Measurements from ENCODE around the gene SNX2. TPM values are rescaled to one million over a fixed set of nuclear protein-coding genes. Genes with fewer than 3 reads are reported as not detected.
"Not testable (repeated sequence)": the region's sequence is repeated elsewhere in the genome, so short reads cannot be mapped to it uniquely, and the experiment has no call there.

SNX2 gene
- total RNA-seq, 1 donor from 2014 or later: 145 TPM

GRCh38 chr5:122756264-122756911 lies 18.5 kb upstream of the SNX2 start:
- CTCF ChIA-PET: interaction anchor here (1.0 to 1.3 kb wide), 2 partner anchors 52 to 54 kb away, joined by 3 to 4 read pairs; no protein-coding TSS in a partner anchor
- peak; percentile 86 for ATAC-seq (ENCODE audit: low read depth)
- Mint-ChIP-seq H3K36me3 (ENCODE audit: low read depth) (no peaks in the 10 kb centered on the region), H3K4me1 (peaks cover 28% of the 10 kb centered on the region), H3K27me3 (no peaks in the 10 kb centered on the region), H3K27ac (peak overlapping the region; percentile 72), H3K9me3 (no peaks in the 10 kb centered on the region), H3K4me3 (peak overlapping the region; percentile 1)
- no peak for DNase-seq
- TF ChIP-seq CTCF (IDR thresholded peaks at IDR 0.05): no peak
- intact Hi-C loops (cut with micrococcal nuclease): loop anchor here (1.0 kb wide), 4 partner anchors 11 to 54 kb away; no protein-coding TSS in a partner anchor
- POLR2A ChIA-PET: interaction anchor here (0.6 to 3.2 kb wide), 6 partner anchors 16 to 98 kb away, joined by 3 to 19 read pairs (median 4); partner anchors contain the start of gene SNX2

- ATAC-seq (ENCODE audit: low read depth) (peak; percentile 38), DNase-seq (no peak)
- Mint-ChIP-seq H3K4me3 (peak overlapping the region; percentile 3), H3K9me3 (no peaks in the 10 kb centered on the region), H3K27ac (peak overlapping the region; percentile 72), H3K36me3 (ENCODE audit: low read depth) (no peaks in the 10 kb centered on the region), H3K27me3 (no peaks in the 10 kb centered on the region), H3K4me1 (peaks cover 25% of the 10 kb centered on the region)
- no peak for TF ChIP-seq CTCF (IDR thresholded peaks at IDR 0.05)
- POLR2A ChIA-PET: interaction anchor here (1.1 to 3.2 kb wide), 3 partner anchors 18 to 53 kb away, joined by 3 to 19 read pairs (median 6); partner anchors contain the start of gene SNX2
- CTCF ChIA-PET: interaction anchor here (1.3 kb wide), 1 partner anchor 53 kb away, joined by 4 read pairs; no protein-coding TSS in a partner anchor
- intact Hi-C loops (cut with micrococcal nuclease): no loop called here
Observed at GRCh38 chr5:122757285-122757684, 17.6 kb upstream of the SNX2 start.

DNA sequence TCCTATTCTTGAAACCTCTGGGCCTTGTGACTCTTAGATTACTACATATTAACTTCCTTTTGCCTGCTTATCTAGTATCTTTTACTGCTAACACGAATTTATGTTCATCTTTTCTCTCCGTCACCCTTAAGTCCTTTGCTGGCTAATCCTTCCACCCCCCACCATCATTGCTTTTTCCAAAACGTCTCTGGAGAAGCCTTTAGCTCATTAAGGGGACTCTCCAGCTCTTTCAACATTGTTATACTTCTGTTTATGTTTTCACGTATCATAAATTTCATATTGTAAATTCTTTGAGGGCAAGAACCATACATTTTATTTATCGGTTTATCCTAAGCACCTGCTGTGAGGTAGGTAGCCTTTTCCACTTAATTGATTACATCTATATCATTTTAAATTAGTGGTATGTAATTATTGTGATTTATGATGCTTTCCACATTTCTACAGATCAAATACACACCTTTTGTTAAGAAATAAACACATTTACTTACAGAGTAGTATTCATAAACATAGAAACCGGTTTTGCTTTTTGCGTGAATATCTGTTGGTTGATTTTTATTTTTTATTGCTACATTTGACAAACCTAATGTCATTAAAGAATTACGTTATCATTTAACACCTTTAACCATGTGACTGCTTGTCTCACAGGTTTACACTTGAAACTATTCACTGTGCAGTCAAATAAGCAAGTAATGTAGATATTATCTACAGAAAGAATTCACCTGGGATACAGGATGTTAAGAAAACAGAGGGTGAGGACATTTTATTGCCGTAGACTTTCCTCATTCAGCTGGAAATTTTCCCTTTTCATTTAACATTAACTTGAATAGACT lies 15.4 kb upstream of the SNX2 start:
- no peak for ATAC-seq (ENCODE audit: low read depth)
- CTCF ChIA-PET: interaction anchor here (0.6 kb wide), 1 partner anchor 16 kb away, joined by 3 read pairs; no protein-coding TSS in a partner anchor
- Mint-ChIP-seq H3K36me3 (ENCODE audit: low read depth) (no peaks in the 10 kb centered on the region), H3K27me3 (no peaks in the 10 kb centered on the region), H3K9me3 (no peaks in the 10 kb centered on the region), H3K4me1 (peaks cover 25% of the 10 kb centered on the region), H3K27ac (no peak overlapping the region), H3K4me3 (no peak overlapping the region)
- intact Hi-C loops (cut with micrococcal nuclease): no loop called here
- TF ChIP-seq CTCF (IDR thresholded peaks at IDR 0.05): no peak
- DNase-seq: no peak
- POLR2A ChIA-PET: no interaction called here

- ATAC-seq (ENCODE audit: low read depth) (no peak), DNase-seq (no peak)
- POLR2A ChIA-PET: interaction anchor here (0.7 kb wide), 1 partner anchor 42 kb away, joined by 4 read pairs; no protein-coding TSS in a partner anchor
- no peak overlapping the region for H3K4me3 Mint-ChIP-seq
- H3K27ac Mint-ChIP-seq: no peak overlapping the region
- H3K4me1 Mint-ChIP-seq: peaks cover 25% of the 10 kb centered on the region
- intact Hi-C loops (cut with micrococcal nuclease): no loop called here
- H3K9me3 Mint-ChIP-seq: no peaks in the 10 kb centered on the region
- CTCF ChIA-PET: no interaction called here
- no peak for TF ChIP-seq CTCF (IDR thresholded peaks at IDR 0.05)
- no peaks in the 10 kb centered on the region for H3K36me3 Mint-ChIP-seq (ENCODE audit: low read depth)
- H3K27me3 Mint-ChIP-seq: no peaks in the 10 kb centered on the region
Observed at GRCh38 chr5:122760236-122760635, 14.6 kb upstream of the SNX2 start.

- ATAC-seq (ENCODE audit: low read depth): no peak
- ChIA-PET POLR2A (interaction anchor here (0.7 kb wide), 1 partner anchor 43 kb away, joined by 4 read pairs; no protein-coding TSS in a partner anchor), CTCF (no interaction called here)
- Mint-ChIP-seq H3K4me1 (peaks cover 18% of the 10 kb centered on the region), H3K4me3 (no peak overlapping the region), H3K27me3 (no peaks in the 10 kb centered on the region), H3K36me3 (ENCODE audit: low read depth) (no peaks in the 10 kb centered on the region), H3K27ac (no peak overlapping the region), H3K9me3 (no peaks in the 10 kb centered on the region)
- intact Hi-C loops (cut with micrococcal nuclease): no loop called here
- no peak for TF ChIP-seq CTCF (IDR thresholded peaks at IDR 0.05)
- DNase-seq: no peak
Observed at GRCh38 chr5:122761115-122761514, 13.8 kb upstream of the SNX2 start.

DNA sequence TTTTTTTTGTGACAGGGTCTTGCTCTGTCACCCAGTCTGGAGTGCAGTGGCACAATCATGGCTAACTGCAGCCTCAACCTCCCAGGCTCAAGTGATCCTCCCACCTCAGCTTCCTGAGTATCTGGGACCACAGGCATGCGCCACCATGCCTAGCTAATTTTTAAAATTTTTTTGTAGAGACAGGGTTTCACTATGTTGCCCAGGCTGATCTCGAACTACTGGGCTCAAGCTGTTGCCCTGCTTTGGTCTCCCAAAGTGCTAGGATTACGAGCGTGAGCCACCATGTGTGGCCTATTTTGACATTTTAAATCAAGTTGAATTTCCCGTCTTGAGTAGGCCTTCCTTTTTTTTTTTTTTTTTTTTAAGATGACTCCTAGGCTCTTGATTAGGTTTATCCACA lies 13.0 kb upstream of the SNX2 start:
- CTCF ChIA-PET; H3K27ac Mint-ChIP-seq; DNase-seq; H3K27me3 Mint-ChIP-seq; H3K4me1 Mint-ChIP-seq; H3K9me3 Mint-ChIP-seq; H3K4me3 Mint-ChIP-seq; ATAC-seq (ENCODE audit: low read depth); intact Hi-C loops (cut with micrococcal nuclease); H3K36me3 Mint-ChIP-seq (ENCODE audit: low read depth): not testable (repeated sequence)
- POLR2A ChIA-PET: interaction anchor here (0.7 kb wide), 1 partner anchor 12 kb away, joined by 7 read pairs; no protein-coding TSS in a partner anchor
